Epithelial cell of esophagus (primary cell): ENCODE results near the gene SDF4.

ENCODE experiments used
- DNase-seq: peaks from one replicate; pipeline ENCODE4 v3.0.0; 2010; ENCODE audit warnings: low read depth
- H3K4me3 ChIP-seq: 2 replicates; pipeline ENCODE4 v1.5.1; 2011; ENCODE audit warnings: mild to moderate bottlenecking, low read length, control low read depth
- TF ChIP-seq, protein P1 (sequence below): IDR thresholded peaks from 2 replicates; pipeline ENCODE4 v1.5.1; 2011; ENCODE audit warnings: low read depth, mild to moderate bottlenecking, low read length, control low read depth, inconsistent platforms; ENCODE audit not compliant: insufficient read depth; ENCODE audit errors: missing control alignments

Gene SDF4

DNA sequence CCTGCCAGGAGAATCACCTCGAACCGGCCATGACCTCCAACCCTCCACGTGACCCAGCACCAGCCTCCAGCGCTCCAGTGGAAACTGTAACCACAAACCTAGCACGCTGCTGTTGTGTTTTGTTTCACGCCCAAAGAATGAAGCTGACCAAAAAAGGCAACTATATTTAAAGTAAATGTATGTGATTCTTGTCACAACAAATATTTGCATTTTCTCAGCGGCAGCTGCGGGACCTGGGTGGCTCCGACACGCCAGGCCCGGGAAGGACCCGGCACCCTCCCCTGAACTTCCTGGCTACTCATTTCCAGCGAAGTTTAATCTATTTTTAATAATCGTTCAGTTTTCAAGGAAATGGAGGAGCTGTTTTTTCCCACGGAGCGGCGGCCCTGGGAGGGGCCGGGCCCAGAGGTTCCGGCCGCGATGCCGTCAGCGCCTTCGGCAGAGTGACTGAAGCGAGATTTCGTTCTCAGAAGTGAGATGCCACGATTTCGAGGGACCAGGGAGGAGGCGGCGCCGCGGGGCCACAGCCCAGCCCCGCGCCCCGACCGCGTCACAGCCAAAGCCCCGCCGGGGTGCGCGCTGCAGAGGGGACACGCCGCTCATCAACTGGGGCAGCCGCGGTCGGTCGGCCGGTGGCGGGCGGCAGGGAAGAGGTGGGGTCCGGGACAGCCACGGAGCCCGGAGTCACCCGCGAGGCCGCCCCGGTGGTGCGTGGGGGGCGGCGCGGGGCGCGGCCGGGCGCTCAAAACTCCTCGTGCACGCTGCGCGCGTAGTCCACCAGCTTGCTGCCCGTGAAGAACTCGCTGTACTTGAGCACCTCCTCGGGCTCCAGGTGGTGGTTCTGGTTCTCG lies 14.8 kb downstream of the SDF4 start:
- no peak overlapping the region for H3K4me3 ChIP-seq
- DNase-seq: no peak
- TF ChIP-seq, protein P1, sequence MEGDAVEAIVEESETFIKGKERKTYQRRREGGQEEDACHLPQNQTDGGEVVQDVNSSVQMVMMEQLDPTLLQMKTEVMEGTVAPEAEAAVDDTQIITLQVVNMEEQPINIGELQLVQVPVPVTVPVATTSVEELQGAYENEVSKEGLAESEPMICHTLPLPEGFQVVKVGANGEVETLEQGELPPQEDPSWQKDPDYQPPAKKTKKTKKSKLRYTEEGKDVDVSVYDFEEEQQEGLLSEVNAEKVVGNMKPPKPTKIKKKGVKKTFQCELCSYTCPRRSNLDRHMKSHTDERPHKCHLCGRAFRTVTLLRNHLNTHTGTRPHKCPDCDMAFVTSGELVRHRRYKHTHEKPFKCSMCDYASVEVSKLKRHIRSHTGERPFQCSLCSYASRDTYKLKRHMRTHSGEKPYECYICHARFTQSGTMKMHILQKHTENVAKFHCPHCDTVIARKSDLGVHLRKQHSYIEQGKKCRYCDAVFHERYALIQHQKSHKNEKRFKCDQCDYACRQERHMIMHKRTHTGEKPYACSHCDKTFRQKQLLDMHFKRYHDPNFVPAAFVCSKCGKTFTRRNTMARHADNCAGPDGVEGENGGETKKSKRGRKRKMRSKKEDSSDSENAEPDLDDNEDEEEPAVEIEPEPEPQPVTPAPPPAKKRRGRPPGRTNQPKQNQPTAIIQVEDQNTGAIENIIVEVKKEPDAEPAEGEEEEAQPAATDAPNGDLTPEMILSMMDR: no peak

DNA sequence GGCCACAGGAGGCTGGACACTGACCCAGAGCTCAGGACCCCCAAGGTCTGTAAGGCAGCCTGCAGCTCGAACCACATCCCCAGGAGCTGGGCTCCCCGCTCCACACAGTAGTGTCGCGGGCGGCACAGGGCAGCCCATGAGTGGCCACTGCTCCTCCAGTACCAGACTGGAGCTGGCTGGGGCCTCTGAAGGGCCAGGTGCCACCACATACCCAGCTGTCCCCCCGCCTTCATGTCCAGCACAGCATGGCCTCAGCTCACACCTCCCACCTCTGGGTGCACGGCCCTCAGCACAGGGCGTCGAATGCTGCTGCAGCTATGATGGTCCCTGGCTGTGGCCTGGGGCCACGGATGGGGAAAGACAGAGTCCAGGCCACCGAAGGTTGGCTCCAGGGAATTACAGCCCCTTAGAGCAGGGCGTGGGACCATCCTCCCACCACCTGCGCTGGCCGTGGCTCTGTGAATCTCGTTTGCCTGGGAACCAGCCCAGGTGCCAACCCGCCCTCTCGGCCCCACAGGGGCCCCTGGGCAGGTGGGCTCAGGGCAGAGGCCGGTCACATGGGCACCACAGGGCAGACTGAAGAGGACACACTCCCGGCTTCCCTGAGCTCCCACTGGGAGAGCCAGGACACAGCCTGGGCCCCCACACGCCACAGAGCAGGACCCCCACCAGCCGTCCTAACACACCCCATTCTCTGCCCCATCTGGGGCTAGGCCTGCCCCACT lies 15.8 kb downstream of the SDF4 start:
- no peak overlapping the region for H3K4me3 ChIP-seq
- TF ChIP-seq, protein P1: no peak
- DNase-seq: no peak

GRCh38 chr1:1215080-1215676 lies 16.6 kb downstream of the SDF4 start:
- TF ChIP-seq, protein P1: no peak
- DNase-seq: no peak
- H3K4me3 ChIP-seq: no peak overlapping the region

GRCh38 chr1:1213345-1214265 lies 18.2 kb downstream of the SDF4 start, which contains the start of gene TNFRSF4:
Gene TNFRSF4, minus strand, starts transcription at chr1:1214153. Its CDS starts 26 bp downstream, at chr1:1214127.
- no peak for DNase-seq
- H3K4me3 ChIP-seq: no peak within 1 kb of the TSS
- TF ChIP-seq, protein P1: no peak

- no peak for DNase-seq
- no peak overlapping the region for H3K4me3 ChIP-seq
- TF ChIP-seq, protein P1: no peak
Measured at GRCh38 chr1:1212780-1213344, 18.9 kb downstream of the SDF4 start.
